ENCODE measurements around the gene SV2B.

DNA sequence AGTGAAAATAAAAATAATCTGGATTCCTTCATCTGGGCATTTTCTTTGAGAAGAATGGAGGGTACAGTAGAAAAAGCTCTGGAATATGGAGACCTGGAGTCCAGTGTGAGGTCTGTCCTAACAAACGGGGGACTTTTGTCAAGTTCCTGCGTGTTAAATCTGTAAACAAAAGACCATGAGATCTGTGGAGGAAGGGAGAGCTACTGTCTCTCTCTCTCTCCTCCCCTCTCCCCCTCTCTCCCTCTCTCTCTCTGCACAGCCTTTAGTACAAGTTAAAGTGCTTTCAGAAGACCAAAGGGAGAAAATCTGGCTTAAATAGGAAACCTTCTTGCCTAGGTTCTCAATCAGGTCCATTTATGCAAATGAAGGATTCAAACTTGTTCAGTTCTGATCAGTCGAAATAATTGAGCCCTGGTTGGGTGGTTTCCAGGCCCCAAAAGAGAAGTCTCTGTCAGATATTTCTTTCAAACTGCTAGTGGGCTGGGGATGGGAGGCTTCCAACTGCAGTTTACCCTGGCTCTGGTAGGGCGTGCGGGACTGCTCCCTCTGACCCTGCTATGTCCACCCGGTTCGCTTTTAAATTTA, 103.7 kb downstream of the SV2B start:
- TF ChIP-seq CTCF (conservative IDR thresholded peaks at IDR 0.05; ENCODE audit: low read depth, low read length) (no peak), EZH2 (IDR thresholded peaks at IDR 0.05; ENCODE audit: low read length, unreplicated experiment) (no peak)
